RWPE2 (cell line): ENCODE data around the gene KRT20.

ENCODE experiments used
- ATAC-seq: fragments of 200-7000 bp; cut with Tn5 transposase; 3 replicates; pipeline ENCODE4 v1.9.1; 2021; ENCODE audit warnings: low read depth
- DNase-seq: peaks from one replicate; pipeline ENCODE4 v3.0.0-alpha.2; 2020; ENCODE audit warnings: low spot score
- H3K27ac ChIP-seq: fragments of 450-650 bp; 2 replicates; pipeline ENCODE4 v1.5.1; 2017; ENCODE audit warnings: mild to moderate bottlenecking; ENCODE audit not compliant: poor library complexity, severe bottlenecking
- H3K27me3 ChIP-seq: fragments of 250-450 bp; sonication (Bioruptor Pico); 2 replicates; pipeline ENCODE4 v1.5.1; 2021; ENCODE audit warnings: mild to moderate bottlenecking, moderate library complexity; ENCODE audit not compliant: insufficient read depth, poor library complexity, severe bottlenecking
- H3K36me3 ChIP-seq: fragments of 250-450 bp; sonication (Bioruptor Pico); 2 replicates; pipeline ENCODE4 v1.5.1; 2020; ENCODE audit warnings: low read depth, mild to moderate bottlenecking, moderate library complexity
- H3K4me1 ChIP-seq: fragments of 250-450 bp; sonication (Bioruptor Pico); 2 replicates; pipeline ENCODE4 v1.5.1; 2021; ENCODE audit warnings: mild to moderate bottlenecking, moderate library complexity; ENCODE audit not compliant: insufficient read depth, poor library complexity, severe bottlenecking
- H3K4me3 ChIP-seq: fragments of 250-450 bp; sonication (Bioruptor Pico); 2 replicates; pipeline ENCODE4 v1.5.1; 2021; ENCODE audit warnings: mild to moderate bottlenecking, moderate library complexity; ENCODE audit not compliant: severe bottlenecking
- H3K9me3 ChIP-seq: fragments of 250-450 bp; sonication (Bioruptor Pico); 2 replicates; pipeline ENCODE4 v1.5.1; 2021; ENCODE audit warnings: mild to moderate bottlenecking, moderate library complexity; ENCODE audit not compliant: severe bottlenecking
- CTCF ChIP-seq: fragments of 450-650 bp; IDR thresholded peaks from one replicate; pipeline ENCODE4 v1.5.1; 2017; ENCODE audit warnings: mild to moderate bottlenecking, moderate library complexity; ENCODE audit not compliant: poor library complexity, severe bottlenecking

Gene KRT20

GRCh38 chr17:40914075-40914855, 29.2 kb upstream of the KRT20 start:
- Histone ChIP-seq H3K27ac (peak overlapping the region; percentile 96), H3K4me3 (no peak overlapping the region), H3K27me3 (no peaks in the 10 kb centered on the region), H3K4me1 (peaks cover 52% of the 10 kb centered on the region), H3K9me3 (no peaks in the 10 kb centered on the region), H3K36me3 (no peaks in the 10 kb centered on the region)
- ATAC-seq: peak; percentile 8; the same call in 1 of the 3 replicates
- no peak for TF ChIP-seq CTCF
- DNase-seq: no peak

GRCh38 chr17:40912486-40913210, 27.6 kb upstream of the KRT20 start:
- H3K9me3 ChIP-seq: no peaks in the 10 kb centered on the region
- DNase-seq: no peak
- ATAC-seq: no peak
- H3K27ac ChIP-seq: peak overlapping the region; percentile 96
- H3K4me1 ChIP-seq: peaks cover 52% of the 10 kb centered on the region
- H3K4me3 ChIP-seq: no peak overlapping the region
- no peaks in the 10 kb centered on the region for H3K27me3 ChIP-seq
- H3K36me3 ChIP-seq: no peaks in the 10 kb centered on the region
- TF ChIP-seq CTCF: no peak

- no peak for DNase-seq
- Histone ChIP-seq H3K4me1 (peaks cover 37% of the 10 kb centered on the region), H3K27ac (peak overlapping the region; percentile 96)
Observed at GRCh38 chr17:40910441-40910841, 25.4 kb upstream of the KRT20 start.

GRCh38 chr17:40909755-40910154, 24.7 kb upstream of the KRT20 start:
- H3K4me1 ChIP-seq: peaks cover 33% of the 10 kb centered on the region
- TF ChIP-seq CTCF: no peak
- no peaks in the 10 kb centered on the region for H3K27me3 ChIP-seq
- H3K27ac ChIP-seq: peak overlapping the region; percentile 96
- DNase-seq (no peak), ATAC-seq (peak; percentile 68)
- H3K9me3 ChIP-seq: no peaks in the 10 kb centered on the region
- no peaks in the 10 kb centered on the region for H3K36me3 ChIP-seq
- H3K4me3 ChIP-seq: no peak overlapping the region

More at GRCh38 chr17:40910441-40910841, 25.4 kb upstream of the KRT20 start:
- ATAC-seq: peak; percentile 12; the same call in 2 of the 3 replicates
- no peak for TF ChIP-seq CTCF
- H3K4me3 ChIP-seq: no peak overlapping the region
- H3K36me3 ChIP-seq: no peaks in the 10 kb centered on the region
- H3K9me3 ChIP-seq: no peaks in the 10 kb centered on the region
- no peaks in the 10 kb centered on the region for H3K27me3 ChIP-seq
